HepG2 (cell line): Measurements from ENCODE around the gene MAMSTR. TPM values are rescaled to one million over a fixed set of nuclear protein-coding genes. Genes with fewer than 3 reads are reported as not detected.

Experiments used
- ATAC-seq: fragments of 200-7000 bp; cut with Tn5 transposase; 3 replicates; pipeline ENCODE4 v1.9.1; 2020; ENCODE audit warnings: mild to moderate bottlenecking, moderate library complexity
- BruUV-seq: library from RNA; stranded (reverse); fragments of 400-500 nt; replicated peaks from 2 replicates; lab custom pipeline; 2021; lab: Mats Ljungman, UMichigan
- CTCF ChIA-PET: fragments of 300-600 bp; formaldehyde crosslinking; extraction: SDS; loops from one replicate; lab custom pipeline; 2021; ENCODE audit warnings: low total read pairs, inconsistent platforms, low intra/inter-chr PET ratio; lab: Yijun Ruan, JAX
- POLR2A ChIA-PET: fragments of 350-600 bp; sonication (Branson Sonifier 250); formaldehyde crosslinking; loops from one replicate; lab custom pipeline; 2020; ENCODE audit warnings: antibody characterized with exemption, inconsistent platforms; lab: Yijun Ruan, JAX
- DNase-seq: peaks from one replicate; pipeline ENCODE4 v3.0.0-alpha.2; 2015; ENCODE audit warnings: low spot score
- FAIRE-seq: peaks from 3 replicates; lab custom pipeline; 2011; peaks lifted over from hg19 to GRCh38; lab: Jason Lieb, UNC
- H2AFZ ChIP-seq: one replicate; pipeline ENCODE4 v1.6.1; 2011; ENCODE audit warnings: low read length, inconsistent platforms
- H3K27ac ChIP-seq: fragments of 300-600 bp; 3 replicates; pipeline ENCODE4 v1.8.0; 2011; ENCODE audit warnings: mixed run types, mild to moderate bottlenecking, mixed read lengths, low read length, inconsistent platforms; ENCODE audit not compliant: insufficient read depth; ENCODE audit errors: extremely low read length
- H3K27me3 ChIP-seq, 2 experiments: fragments of 200-600 bp in 1 of 2; 2 replicates in 1 of 2; 3 replicates in 1 of 2; pipeline versions ENCODE4 v1.6.0 to v1.8.0; 2011; ENCODE audit warnings: low read length in 2 of 2, mild to moderate bottlenecking in 2 of 2, moderate library complexity in 2 of 2, inconsistent platforms in 1 of 2; ENCODE audit not compliant: insufficient read depth in 2 of 2, control insufficient read depth in 1 of 2
- H3K36me3 ChIP-seq, 2 experiments: fragments of 200-600 bp in 1 of 2; replicated peaks in 1 of 2; 2 replicates in 1 of 2; 3 replicates in 1 of 2; pipeline versions ENCODE4 v1.5.1 to v1.8.0; 2011; ENCODE audit warnings: low read length in 2 of 2, inconsistent platforms in 1 of 2; ENCODE audit not compliant: insufficient read depth in 2 of 2, control insufficient read depth in 1 of 2
- H3K4me1 ChIP-seq: 2 replicates; pipeline ENCODE4 v1.5.1; 2012; ENCODE audit warnings: low read length, inconsistent platforms; ENCODE audit not compliant: insufficient read depth
- H3K4me2 ChIP-seq: 2 replicates; pipeline ENCODE4 v1.6.0; 2011; ENCODE audit warnings: low read depth, low read length, inconsistent platforms
- H3K4me3 ChIP-seq, 3 experiments: fragments of 200-600 bp in 1 of 3; sonication (generic), shearing (Covaris generic) in 1 of 3; replicated peaks in 1 of 3; 2 replicates each; pipeline ENCODE4 v1.5.1; 2011 to 2016; ENCODE audit warnings: low read length in 3 of 3, inconsistent platforms in 2 of 3, low read depth in 2 of 3, mild to moderate bottlenecking in 2 of 3, control low read depth in 1 of 3, mixed read lengths in 1 of 3; ENCODE audit not compliant: insufficient read depth in 1 of 3
- H3K79me2 ChIP-seq: one replicate; pipeline ENCODE4 v1.6.1; 2011; ENCODE audit warnings: low read length, inconsistent platforms; ENCODE audit not compliant: insufficient read depth
- H3K9ac ChIP-seq: 2 replicates; pipeline ENCODE4 v1.6.0; 2011; ENCODE audit warnings: mild to moderate bottlenecking, low read depth, low read length, inconsistent platforms; ENCODE audit not compliant: insufficient read depth
- H3K9me3 ChIP-seq: 2 replicates; pipeline ENCODE4 v1.5.1; 2012; ENCODE audit warnings: mild to moderate bottlenecking, low read length
- H4K20me1 ChIP-seq: 2 replicates; pipeline ENCODE4 v1.6.0; 2011; ENCODE audit warnings: inconsistent platforms, mild to moderate bottlenecking, low read length, moderate library complexity; ENCODE audit not compliant: insufficient read depth
- FOXK1 ChIP-seq: sonication (generic); formaldehyde crosslinking; IDR thresholded peaks from 2 replicates; pipeline ENCODE4 v1.4.0; 2020; ENCODE audit warnings: low read depth, missing genetic modification reagents, borderline replicate concordance
- FOXK2 ChIP-seq: fragments of 450-650 bp; IDR thresholded peaks from 2 replicates; pipeline ENCODE4 v1.6.1; 2016
- GATA4 ChIP-seq: sonication (generic); IDR thresholded peaks from 2 replicates; pipeline ENCODE4 v1.6.1; 2016; ENCODE audit warnings: antibody characterized with exemption, low read depth, borderline replicate concordance
- RBM22 ChIP-seq: fragments of 200-400 bp; formaldehyde crosslinking; optimal IDR thresholded peaks from 2 replicates; pipeline ENCODE3; 2017; ENCODE audit warnings: mild to moderate bottlenecking, low read length, moderate library complexity
- SALL2 ChIP-seq: sonication (generic); formaldehyde crosslinking; IDR thresholded peaks from 2 replicates; pipeline ENCODE4 v1.8.1; 2023; ENCODE audit warnings: mild to moderate bottlenecking, missing genetic modification reagents, inconsistent platforms
- ZBTB10 ChIP-seq: sonication (generic); formaldehyde crosslinking; IDR thresholded peaks from 2 replicates; pipeline ENCODE4 v1.4.0; 2020; ENCODE audit warnings: missing genetic modification reagents, borderline replicate concordance
- ZMAT3 ChIP-seq: sonication (generic); formaldehyde crosslinking; conservative IDR thresholded peaks from 2 replicates; pipeline ENCODE4 v1.7.0; 2021; ENCODE audit warnings: missing genetic modification reagents
- ZNF180 ChIP-seq: sonication (generic); formaldehyde crosslinking; IDR thresholded peaks from 2 replicates; pipeline ENCODE4 v1.4.0; 2020; ENCODE audit warnings: low read depth, missing genetic modification reagents, borderline replicate concordance
- ZNF280D ChIP-seq: sonication (generic); formaldehyde crosslinking; IDR thresholded peaks from 2 replicates; pipeline ENCODE4 v1.5.1; 2020; ENCODE audit warnings: mild to moderate bottlenecking, missing genetic modification reagents
- ZNF382 ChIP-seq: sonication (generic); formaldehyde crosslinking; IDR thresholded peaks from 2 replicates; pipeline ENCODE4 v1.5.0; 2020; ENCODE audit warnings: missing genetic modification reagents, mild to moderate bottlenecking, borderline replicate concordance
- ZNF564 ChIP-seq: sonication (generic); formaldehyde crosslinking; IDR thresholded peaks from 2 replicates; pipeline ENCODE4 v1.8.1; 2023; ENCODE audit warnings: mild to moderate bottlenecking, missing genetic modification reagents
- WGBS: methylation state at CpG from one replicate; pipeline ENCODE4 v1.1.6; 2017; ENCODE audit warnings: low lambda C conversion rate; 5-methylcytosine and 5-hydroxymethylcytosine counted together
- in situ Hi-C: cut with HindIII; loops from 2 replicates; pipeline ENCODE4 v1.10.0; 2017; ENCODE audit warnings: low pct_unique_long_range_greater_than_20kb; ENCODE audit not compliant: extremely low pct_ligation_motif_present
- intact Hi-C: fragments of 100-400 bp; cut with micrococcal nuclease; formaldehyde crosslinking; loops from one replicate; pipeline ENCODE4 v1.10.0; 2022; ENCODE audit not compliant: unreplicated experiment
- polyA plus RNA-seq, 8 experiments: library from polyadenylated mRNA; depleted of rRNA in 3 of 8; stranded (reverse) in 7 of 8; unstranded in 1 of 8; fragments of >200 nt; fragmentation: Illumina TruSeq in 4 of 8; extraction: Trizol in 4 of 8; gene quantifications; 2 replicates each; pipeline versions ENCODE4 v1.2.1 to v1.2.3, GENCODE V29; 2011 to 2016; ENCODE audit warnings: low read depth in 4 of 8, missing spikeins in 1 of 8, mixed read lengths in 1 of 8; ENCODE audit not compliant: insufficient read depth in 1 of 8
- total RNA-seq, 5 experiments: library from RNA; depleted of rRNA; stranded (reverse); fragments of >200 nt; fragmentation: Illumina TruSeq; extraction: Trizol; gene quantifications; 2 replicates each; pipeline ENCODE4 v1.2.3, GENCODE V29; 2016; ENCODE audit warnings: low read depth in 1 of 5
- TF ChIP-seq, protein P1 (sequence below): sonication (generic); formaldehyde crosslinking; IDR thresholded peaks from 2 replicates; pipeline ENCODE4 v1.4.0; 2020; ENCODE audit warnings: missing genetic modification reagents
- TF ChIP-seq, protein P2 (sequence below): sonication (generic); formaldehyde crosslinking; IDR thresholded peaks from 2 replicates; pipeline ENCODE4 v1.5.0; 2020; ENCODE audit warnings: missing genetic modification reagents

The MAMSTR gene
- total and polyA plus RNA-seq, 2 of the 13 experiments (the other 11 are each of a cell fraction or from before 2014, with no cell fraction given), result 2.2 to 2.4 TPM

DNA sequence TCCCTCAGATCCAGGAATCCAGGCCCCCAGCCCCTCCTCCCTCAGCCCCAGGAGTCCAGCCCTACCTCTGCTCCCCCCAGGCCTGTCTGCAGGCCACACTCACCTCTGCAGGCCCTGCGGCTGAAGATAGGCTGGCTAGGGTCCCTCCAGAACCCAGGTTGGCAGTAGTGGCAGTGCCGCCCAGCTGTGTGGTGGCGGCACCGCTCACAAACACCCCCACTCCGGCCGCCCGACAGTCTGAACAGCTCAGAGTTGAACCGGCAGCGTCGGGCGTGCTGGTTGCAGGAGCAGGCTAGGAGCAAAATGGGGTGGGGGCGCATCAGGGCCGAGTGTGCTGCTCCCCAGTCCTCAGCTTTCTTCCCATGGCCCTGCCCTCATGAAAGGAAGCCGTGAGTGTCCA lies 55.0 kb downstream of the MAMSTR start (continued):
- TF ChIP-seq ZNF180 (CRISPR knock-in tag) (no peak), ZBTB10 (CRISPR knock-in tag) (no peak)

DNA sequence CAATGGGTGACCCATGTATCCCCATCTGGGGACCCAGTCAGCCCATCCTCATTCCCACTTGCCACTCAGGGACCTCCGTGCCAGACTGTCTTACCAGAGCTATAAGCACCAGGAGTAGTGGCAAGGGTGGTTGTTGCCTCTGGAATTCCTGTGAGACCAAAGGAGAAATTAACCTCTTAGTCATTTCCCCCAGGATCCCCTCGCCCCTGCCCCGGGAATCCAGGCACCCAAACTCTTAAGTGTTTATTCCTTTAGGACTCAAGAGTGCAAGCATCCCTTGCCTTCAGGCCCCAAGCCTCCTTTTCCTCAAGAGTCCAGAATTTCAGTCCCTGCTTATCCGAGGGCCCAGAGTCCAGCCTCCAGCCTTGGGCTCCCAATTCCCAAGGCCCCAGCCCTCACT lies 55.9 kb downstream of the MAMSTR start:
- Histone ChIP-seq H3K9ac (no peak overlapping the region), H3K27me3 (peaks cover 1 to 6% of the 10 kb centered on the region in 2 experiments; a peak in 2 of 5 replicates), H3K4me3 (no peak overlapping the region), H3K9me3 (no peaks in the 10 kb centered on the region), H2AFZ (no peak overlapping the region), H3K36me3 (no peaks in the 10 kb centered on the region), H3K27ac (no peak overlapping the region), H3K79me2 (no peaks in the 10 kb centered on the region), H3K4me1 (no peaks in the 10 kb centered on the region), H3K4me2 (no peak overlapping the region), H4K20me1 (no peaks in the 10 kb centered on the region)
- BruUV-seq, result no TSS peak
- POLR2A ChIA-PET, result interaction anchor here (1.1 kb wide), 1 partner anchor 10 kb away, joined by 6 read pairs; no protein-coding TSS in a partner anchor
- FAIRE-seq (no peak), DNase-seq (no peak), ATAC-seq (no peak)
- intact Hi-C loops (no loop called here), in situ Hi-C loops (no loop called here)
- CTCF ChIA-PET, result no interaction called here
- TF ChIP-seq ZNF564 (CRISPR knock-in tag) (no peak), ZMAT3 (CRISPR knock-in tag) (no peak), ZNF382 (CRISPR knock-in tag) (no peak), ZNF280D (CRISPR knock-in tag) (no peak), FOXK1 (CRISPR knock-in tag) (no peak), GATA4 (no peak), RBM22 (no peak), FOXK2 (no peak), SALL2 (CRISPR knock-in tag) (no peak)
- TF ChIP-seq, protein P1, sequence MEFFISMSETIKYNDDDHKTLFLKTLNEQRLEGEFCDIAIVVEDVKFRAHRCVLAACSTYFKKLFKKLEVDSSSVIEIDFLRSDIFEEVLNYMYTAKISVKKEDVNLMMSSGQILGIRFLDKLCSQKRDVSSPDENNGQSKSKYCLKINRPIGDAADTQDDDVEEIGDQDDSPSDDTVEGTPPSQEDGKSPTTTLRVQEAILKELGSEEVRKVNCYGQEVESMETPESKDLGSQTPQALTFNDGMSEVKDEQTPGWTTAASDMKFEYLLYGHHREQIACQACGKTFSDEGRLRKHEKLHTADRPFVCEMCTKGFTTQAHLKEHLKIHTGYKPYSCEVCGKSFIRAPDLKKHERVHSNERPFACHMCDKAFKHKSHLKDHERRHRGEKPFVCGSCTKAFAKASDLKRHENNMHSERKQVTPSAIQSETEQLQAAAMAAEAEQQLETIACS, result no peak
- TF ChIP-seq, protein P2, sequence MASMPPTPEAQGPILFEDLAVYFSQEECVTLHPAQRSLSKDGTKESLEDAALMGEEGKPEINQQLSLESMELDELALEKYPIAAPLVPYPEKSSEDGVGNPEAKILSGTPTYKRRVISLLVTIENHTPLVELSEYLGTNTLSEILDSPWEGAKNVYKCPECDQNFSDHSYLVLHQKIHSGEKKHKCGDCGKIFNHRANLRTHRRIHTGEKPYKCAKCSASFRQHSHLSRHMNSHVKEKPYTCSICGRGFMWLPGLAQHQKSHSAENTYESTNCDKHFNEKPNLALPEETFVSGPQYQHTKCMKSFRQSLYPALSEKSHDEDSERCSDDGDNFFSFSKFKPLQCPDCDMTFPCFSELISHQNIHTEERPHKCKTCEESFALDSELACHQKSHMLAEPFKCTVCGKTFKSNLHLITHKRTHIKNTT, result no peak
- 10% methylated on average over 4 of the region's 4 CpGs for WGBS
